Kidney (tissue), 22 donors: ENCODE data around the gene DIS3. TPM values are rescaled to one million over a fixed set of nuclear protein-coding genes. Genes with fewer than 3 reads are reported as not detected.

Experiments used
- DNase-seq, 5 donors: peaks; one replicate each; pipeline ENCODE4 v3.0.0-alpha.2; 2013 to 2020
- FAIRE-seq: peaks from 2 replicates; lab custom pipeline; 2012; peaks lifted over from hg19 to GRCh38; lab: Jason Lieb, UNC
- H3K27ac ChIP-seq, 2 donors: one replicate each; pipeline ENCODE4 v1.7.0; 2013; ENCODE audit warnings: low read depth in 2 of 2, low read length in 2 of 2, inconsistent platforms in 1 of 2
- H3K27me3 ChIP-seq: one replicate; pipeline ENCODE4 v1.7.1; 2013; ENCODE audit warnings: low read length, inconsistent platforms; ENCODE audit not compliant: control insufficient read depth, insufficient read depth
- H3K36me3 ChIP-seq, 3 donors: one replicate each; pipeline versions ENCODE4 v1.7.0 to v1.7.1; 2013; ENCODE audit warnings: low read length in 3 of 3, control low read depth in 1 of 3, inconsistent platforms in 1 of 3; ENCODE audit not compliant: insufficient read depth in 3 of 3, control insufficient read depth in 2 of 3
- H3K4me1 ChIP-seq, 3 donors: one replicate each; pipeline versions ENCODE4 v1.7.0 to v1.7.1; 2013; ENCODE audit warnings: low read length in 3 of 3, inconsistent platforms in 1 of 3, low read depth in 1 of 3; ENCODE audit not compliant: control insufficient read depth in 2 of 3, insufficient read depth in 2 of 3
- H3K4me3 ChIP-seq, 3 donors: one replicate each; pipeline versions ENCODE4 v1.7.0 to v1.8.1; 2013; ENCODE audit warnings: low read length in 3 of 3, control low read depth in 1 of 3, inconsistent platforms in 1 of 3
- H3K9ac ChIP-seq, 3 donors: one replicate each; pipeline versions ENCODE4 v1.7.0 to v1.7.1; 2013; ENCODE audit warnings: low read length in 3 of 3, control low read depth in 1 of 3, inconsistent platforms in 1 of 3
- H3K9me3 ChIP-seq, 3 donors: one replicate each; pipeline versions ENCODE4 v1.7.0 to v1.7.1; 2013; ENCODE audit warnings: low read length in 3 of 3, control low read depth in 1 of 3, inconsistent platforms in 1 of 3; ENCODE audit not compliant: control insufficient read depth in 2 of 3, insufficient read depth in 1 of 3
- intact Hi-C: fragments of 100-400 bp; cut with DNase I; formaldehyde crosslinking; loops from one replicate; pipeline ENCODE4 v1.11.1; 2022
- long read RNA-seq, 10 donors: library from polyadenylated mRNA in 1 of 10; unstranded in 1 of 10; transcript quantifications; one replicate each; pipeline ENCODE4 v2.0.0 and lab custom pipeline, GENCODE V29; 2021 to 2026
- polyA plus RNA-seq: library from polyadenylated mRNA; stranded (reverse); fragments of 350-450 nt; fragmentation: Illumina TruSeq; extraction: RNeasy Lipid Tissue Mini Kit (QIAGEN cat#74804); gene quantifications from one replicate; pipeline ENCODE4 v1.2.3, GENCODE V29; 2014; ENCODE audit warnings: low read depth, low replicate concordance; ENCODE audit not compliant: insufficient read depth
- total RNA-seq: library from RNA; stranded (reverse); fragmentation: NEBNext Ultra II Directional; extraction: Animal tissue kit (Norgen Biotek cat#: 25700); gene quantifications from one replicate; pipeline ENCODE4 v1.2.1, GENCODE V29; 2021
- TF ChIP-seq, protein P1 (sequence below): IDR thresholded peaks from 3 replicates; pipeline ENCODE4 v1.5.1; 2012; ENCODE audit warnings: mild to moderate bottlenecking, moderate library complexity, borderline replicate concordance; ENCODE audit not compliant: insufficient read depth; ENCODE audit errors: extremely low read depth
- donor health status: control.
- donor health status: control.
- donor health status: control.
- donor health status: control.
- donor health status: control.
- donor health status: DM: yes; HTN: yes; CAD: no.
- donor health status: Normal renal cell carcinoma (clear cell type).

The DIS3 gene, protein sequence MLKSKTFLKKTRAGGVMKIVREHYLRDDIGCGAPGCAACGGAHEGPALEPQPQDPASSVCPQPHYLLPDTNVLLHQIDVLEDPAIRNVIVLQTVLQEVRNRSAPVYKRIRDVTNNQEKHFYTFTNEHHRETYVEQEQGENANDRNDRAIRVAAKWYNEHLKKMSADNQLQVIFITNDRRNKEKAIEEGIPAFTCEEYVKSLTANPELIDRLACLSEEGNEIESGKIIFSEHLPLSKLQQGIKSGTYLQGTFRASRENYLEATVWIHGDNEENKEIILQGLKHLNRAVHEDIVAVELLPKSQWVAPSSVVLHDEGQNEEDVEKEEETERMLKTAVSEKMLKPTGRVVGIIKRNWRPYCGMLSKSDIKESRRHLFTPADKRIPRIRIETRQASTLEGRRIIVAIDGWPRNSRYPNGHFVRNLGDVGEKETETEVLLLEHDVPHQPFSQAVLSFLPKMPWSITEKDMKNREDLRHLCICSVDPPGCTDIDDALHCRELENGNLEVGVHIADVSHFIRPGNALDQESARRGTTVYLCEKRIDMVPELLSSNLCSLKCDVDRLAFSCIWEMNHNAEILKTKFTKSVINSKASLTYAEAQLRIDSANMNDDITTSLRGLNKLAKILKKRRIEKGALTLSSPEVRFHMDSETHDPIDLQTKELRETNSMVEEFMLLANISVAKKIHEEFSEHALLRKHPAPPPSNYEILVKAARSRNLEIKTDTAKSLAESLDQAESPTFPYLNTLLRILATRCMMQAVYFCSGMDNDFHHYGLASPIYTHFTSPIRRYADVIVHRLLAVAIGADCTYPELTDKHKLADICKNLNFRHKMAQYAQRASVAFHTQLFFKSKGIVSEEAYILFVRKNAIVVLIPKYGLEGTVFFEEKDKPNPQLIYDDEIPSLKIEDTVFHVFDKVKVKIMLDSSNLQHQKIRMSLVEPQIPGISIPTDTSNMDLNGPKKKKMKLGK
- total RNA-seq (29.8 TPM), polyA plus RNA-seq (7.5 TPM)
- long read RNA-seq, donor 1, full-length matches to known transcripts, result 3 of 8 reads
- long read RNA-seq, donor 1, partial matches to known transcripts, result 5 of 8 reads
- long read RNA-seq, donor 1, other reads (novel, unspliced or antisense), result 0 of 8 reads
- long read RNA-seq, donor 2, full-length matches to known transcripts, result 2 of 9 reads
- long read RNA-seq, donor 2, partial matches to known transcripts, result 7 of 9 reads
- long read RNA-seq, donor 2, other reads (novel, unspliced or antisense), result 0 of 9 reads
- long read RNA-seq, donor 3, result 0 reads
- long read RNA-seq, donor 4, full-length matches to known transcripts, result 4 of 14 reads
- long read RNA-seq, donor 4, partial matches to known transcripts, result 10 of 14 reads
- long read RNA-seq, donor 4, other reads (novel, unspliced or antisense), result 0 of 14 reads
- long read RNA-seq, donor 5, full-length matches to known transcripts, result 1 of 1 reads
- long read RNA-seq, donor 5, partial matches to known transcripts, result 0 of 1 reads
- long read RNA-seq, donor 5, other reads (novel, unspliced or antisense), result 0 of 1 reads
- long read RNA-seq, donor 6, partial matches to known transcripts, result 5 of 5 reads
- long read RNA-seq, donor 6, other reads (novel, unspliced or antisense), result 0 of 5 reads
- long read RNA-seq, donor 7, full-length matches to known transcripts, result 13 of 20 reads
- long read RNA-seq, donor 7, partial matches to known transcripts, result 5 of 20 reads
- long read RNA-seq, donor 7, other reads (novel, unspliced or antisense), result 2 of 20 reads
- long read RNA-seq, donor 8, full-length matches to known transcripts, result 1 of 7 reads
- long read RNA-seq, donor 8, partial matches to known transcripts, result 6 of 7 reads
- long read RNA-seq, donor 8, other reads (novel, unspliced or antisense), result 0 of 7 reads
- long read RNA-seq, donor 9, result 0 reads
- long read RNA-seq, donor 10, full-length matches to known transcripts, result 2 of 2 reads
- long read RNA-seq, donor 10, partial matches to known transcripts, result 0 of 2 reads
- long read RNA-seq, donor 10, other reads (novel, unspliced or antisense), result 0 of 2 reads

DNA sequence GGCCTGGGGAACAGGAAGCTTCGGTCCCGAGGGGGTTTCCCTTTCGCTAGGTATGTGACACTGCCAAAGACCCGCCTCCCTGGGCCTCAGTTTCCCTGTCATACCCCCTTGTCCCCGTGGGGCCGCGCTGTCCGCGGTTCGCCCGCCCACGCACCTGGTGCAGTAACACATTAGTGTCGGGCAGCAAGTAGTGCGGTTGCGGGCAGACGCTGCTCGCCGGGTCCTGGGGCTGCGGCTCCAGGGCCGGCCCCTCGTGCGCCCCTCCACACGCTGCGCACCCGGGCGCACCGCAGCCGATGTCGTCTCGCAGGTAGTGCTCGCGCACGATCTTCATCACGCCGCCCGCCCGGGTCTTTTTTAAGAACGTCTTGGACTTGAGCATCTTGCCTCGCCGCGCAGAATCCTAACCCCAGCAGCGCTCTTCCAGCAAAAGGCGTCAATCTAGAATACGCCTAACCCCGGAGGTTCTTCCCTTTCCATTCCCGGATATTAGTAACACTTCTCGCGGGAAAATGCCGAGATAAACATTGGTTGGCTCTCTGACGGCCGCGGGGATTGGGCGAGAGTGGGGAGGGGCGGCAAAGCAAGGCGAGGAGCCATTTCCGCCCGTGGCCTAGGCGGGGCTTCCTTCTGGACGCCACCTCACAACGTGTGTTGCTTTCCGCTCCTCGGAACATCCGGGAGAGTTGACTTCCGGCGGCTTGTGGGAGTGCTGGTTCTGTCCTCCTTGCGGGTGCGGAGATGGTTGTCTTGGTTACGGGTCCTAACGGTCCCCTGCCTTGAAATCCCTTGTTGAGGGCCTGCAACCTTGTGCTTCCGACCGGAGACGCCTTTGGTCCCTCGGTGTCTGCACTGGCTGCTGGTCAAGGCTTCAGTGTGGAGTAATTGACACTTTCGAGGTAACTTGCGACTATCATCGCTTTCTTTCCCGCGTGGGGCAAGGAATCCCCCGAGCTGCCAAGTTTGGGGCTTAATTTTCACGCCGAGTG, at the start of gene DIS3, which contains the start of gene PIBF1:
DIS3 (minus strand) TSS at position 450 of the 989 bp plus-strand sequence; CDS start at position 382, 68 bp downstream.
PIBF1 (plus strand) TSS at position 683 of the 989 bp plus-strand sequence. CDS start 1,337 bp downstream, outside the sequence.
- no peaks in the 10 kb centered on the region for H3K27me3 ChIP-seq
- peak within 1 kb of the TSS; percentile 99 to 100 (median 100) for H3K4me3 ChIP-seq
- FAIRE-seq, result peak; percentile 98
- TF ChIP-seq, protein P1, sequence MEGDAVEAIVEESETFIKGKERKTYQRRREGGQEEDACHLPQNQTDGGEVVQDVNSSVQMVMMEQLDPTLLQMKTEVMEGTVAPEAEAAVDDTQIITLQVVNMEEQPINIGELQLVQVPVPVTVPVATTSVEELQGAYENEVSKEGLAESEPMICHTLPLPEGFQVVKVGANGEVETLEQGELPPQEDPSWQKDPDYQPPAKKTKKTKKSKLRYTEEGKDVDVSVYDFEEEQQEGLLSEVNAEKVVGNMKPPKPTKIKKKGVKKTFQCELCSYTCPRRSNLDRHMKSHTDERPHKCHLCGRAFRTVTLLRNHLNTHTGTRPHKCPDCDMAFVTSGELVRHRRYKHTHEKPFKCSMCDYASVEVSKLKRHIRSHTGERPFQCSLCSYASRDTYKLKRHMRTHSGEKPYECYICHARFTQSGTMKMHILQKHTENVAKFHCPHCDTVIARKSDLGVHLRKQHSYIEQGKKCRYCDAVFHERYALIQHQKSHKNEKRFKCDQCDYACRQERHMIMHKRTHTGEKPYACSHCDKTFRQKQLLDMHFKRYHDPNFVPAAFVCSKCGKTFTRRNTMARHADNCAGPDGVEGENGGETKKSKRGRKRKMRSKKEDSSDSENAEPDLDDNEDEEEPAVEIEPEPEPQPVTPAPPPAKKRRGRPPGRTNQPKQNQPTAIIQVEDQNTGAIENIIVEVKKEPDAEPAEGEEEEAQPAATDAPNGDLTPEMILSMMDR, result no peak
- peaks cover 0 to 10% (median 4%) of the 10 kb centered on the region in 3 donors for H3K4me1 ChIP-seq
- peak within 1 kb of the TSS; percentile 88 to 97 (median 88) for H3K9ac ChIP-seq
- intact Hi-C loops, result no loop called here
- H3K36me3 ChIP-seq, result peaks cover 2 to 16% (median 12%) of the 10 kb centered on the region in 3 donors
- H3K27ac ChIP-seq, result peak within 1 kb of the TSS; percentile 79
- DNase-seq, result peak; percentile 97 to 99 (median 99)
- H3K9me3 ChIP-seq, result no peaks in the 10 kb centered on the region

DNA sequence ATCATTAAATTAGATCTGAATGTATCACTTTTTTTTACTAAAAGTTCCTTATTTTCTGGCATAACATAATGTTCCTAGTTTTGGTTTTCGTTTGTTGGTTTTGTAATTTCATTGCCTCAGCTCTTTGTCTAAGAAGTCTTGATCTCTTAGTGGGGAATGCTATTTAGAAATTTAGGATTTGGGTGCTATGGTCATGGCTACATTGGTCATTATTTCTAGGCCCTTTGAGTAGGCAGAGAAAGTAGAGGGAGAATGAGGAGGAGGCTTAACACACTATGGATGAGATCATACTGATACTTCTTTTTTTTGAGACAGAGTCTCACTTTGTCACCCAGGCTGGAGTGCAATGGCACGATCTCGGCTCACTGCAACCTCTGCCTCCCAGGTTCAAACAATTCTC, 42.0 kb upstream of the DIS3 start:
- TF ChIP-seq, protein P1, result no peak
- FAIRE-seq (no peak), DNase-seq (no peak)
- intact Hi-C loops, result no loop called here
- H3K9ac ChIP-seq, result no peak overlapping the region
- H3K9me3 ChIP-seq, result no peaks in the 10 kb centered on the region
- no peak overlapping the region for H3K4me3 ChIP-seq
- no peaks in the 10 kb centered on the region for H3K27me3 ChIP-seq
- H3K36me3 ChIP-seq, result peaks cover 0 to 2% (median 0%) of the 10 kb centered on the region in 3 donors
- H3K4me1 ChIP-seq, result no peaks in the 10 kb centered on the region
- no peak overlapping the region for H3K27ac ChIP-seq
